Loucy (cell line): ENCODE measurements around the gene IQCK.

Experiments used
- H2AFZ ChIP-seq: fragments of 200-600 bp; sonication (generic); 2 replicates; pipeline ENCODE4 v1.6.0; 2016; ENCODE audit warnings: antibody characterized with exemption, mild to moderate bottlenecking, low read length, moderate library complexity
- H3F3A ChIP-seq: fragments of 200-600 bp; 2 replicates; pipeline ENCODE4 v1.6.0; 2016; ENCODE audit warnings: antibody characterized with exemption, low read depth, mild to moderate bottlenecking
- H3K27me3 ChIP-seq: fragments of 200-600 bp; sonication (generic); 2 replicates; pipeline ENCODE4 v1.6.1; 2014; ENCODE audit warnings: low read length, mild to moderate bottlenecking; ENCODE audit not compliant: insufficient read depth, poor library complexity, severe bottlenecking
- H3K36me3 ChIP-seq: fragments of 200-600 bp; sonication (generic); 2 replicates; pipeline ENCODE4 v1.6.1; 2016; ENCODE audit warnings: low read length; ENCODE audit not compliant: insufficient read depth
- H3K4me1 ChIP-seq: fragments of 200-600 bp; sonication (generic); 2 replicates; pipeline ENCODE4 v1.5.1; 2014; ENCODE audit warnings: low read length, mild to moderate bottlenecking; ENCODE audit not compliant: insufficient read depth, poor library complexity, severe bottlenecking
- H3K4me2 ChIP-seq: fragments of 200-600 bp; sonication (generic); 2 replicates; pipeline ENCODE4 v1.6.0; 2014; ENCODE audit warnings: antibody characterized with exemption, low read length, low read depth, mild to moderate bottlenecking; ENCODE audit not compliant: poor library complexity, severe bottlenecking
- H3K4me3 ChIP-seq: fragments of 200-600 bp; sonication (generic); 2 replicates; pipeline ENCODE4 v1.5.1; 2014; ENCODE audit warnings: low read length, mild to moderate bottlenecking, mixed read lengths; ENCODE audit not compliant: poor library complexity, severe bottlenecking
- H3K79me2 ChIP-seq: fragments of 200-600 bp; sonication (generic); 2 replicates; pipeline ENCODE4 v1.6.1; 2014; ENCODE audit warnings: low read length; ENCODE audit not compliant: insufficient read depth
- H3K9ac ChIP-seq: fragments of 200-600 bp; sonication (generic); 2 replicates; pipeline ENCODE4 v1.6.0; 2014; ENCODE audit warnings: mild to moderate bottlenecking, low read depth, low read length, moderate library complexity; ENCODE audit not compliant: poor library complexity, severe bottlenecking
- H3K9me2 ChIP-seq: fragments of 200-600 bp; sonication (generic); replicated peaks from 2 replicates; pipeline ENCODE4 v1.6.1; 2016; ENCODE audit warnings: low read depth, low read length, mixed read lengths
- H3K9me3 ChIP-seq: fragments of 200-600 bp; sonication (generic); 2 replicates; pipeline ENCODE4 v1.6.1; 2014; ENCODE audit warnings: mild to moderate bottlenecking, antibody characterized with exemption, low read length, low read depth; ENCODE audit not compliant: insufficient read depth
- H4K20me1 ChIP-seq: fragments of 200-600 bp; sonication (generic); 2 replicates; pipeline ENCODE4 v1.6.0; 2014; ENCODE audit warnings: antibody characterized with exemption, low read length, mild to moderate bottlenecking; ENCODE audit not compliant: insufficient read depth, poor library complexity, severe bottlenecking
- CTCF ChIP-seq: fragments of 200-600 bp; sonication (generic); conservative IDR thresholded peaks from 2 replicates; pipeline ENCODE4 v1.5.1; 2014; ENCODE audit warnings: mild to moderate bottlenecking, antibody characterized with exemption, low read length
- EZH2phosphoT487 ChIP-seq: fragments of 200-600 bp; IDR thresholded peaks from 2 replicates; pipeline ENCODE4 v1.6.1; 2018; ENCODE audit warnings: antibody characterized with exemption, mild to moderate bottlenecking, moderate library complexity, borderline replicate concordance

The IQCK gene

DNA sequence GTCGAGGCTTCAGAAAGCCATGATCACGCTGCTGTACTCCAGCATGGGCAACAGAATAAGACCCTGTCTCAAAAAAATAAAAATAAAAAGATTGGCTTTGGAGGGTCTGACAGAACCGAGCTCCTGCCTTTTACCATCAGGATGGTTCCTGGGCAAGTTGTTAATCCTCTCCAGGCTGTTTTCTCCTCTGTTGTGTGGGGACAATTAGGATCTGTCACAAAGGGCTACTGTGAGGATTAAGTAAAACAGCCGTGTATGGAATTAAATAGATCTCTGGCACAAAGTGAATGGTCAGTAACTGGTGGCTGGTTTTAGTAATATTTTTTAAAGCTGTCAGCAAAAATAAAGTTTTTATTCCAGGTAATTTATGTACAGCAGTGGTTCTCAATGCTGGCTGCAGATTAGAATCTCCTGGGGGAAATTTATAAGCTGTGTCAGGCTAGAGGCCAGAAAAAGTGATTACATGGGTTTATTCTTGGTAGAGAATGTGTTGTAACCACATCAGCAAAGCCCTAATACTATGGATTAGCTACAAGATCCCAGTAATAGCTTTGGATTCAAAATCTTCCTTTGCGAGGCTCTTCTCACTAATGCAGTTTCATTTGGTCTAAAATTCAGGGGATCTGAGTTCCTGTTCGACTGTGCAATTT lies 119.4 kb downstream of the IQCK start:
- Histone ChIP-seq H3K4me1 (no peaks in the 10 kb centered on the region), H3K9me2 (no peaks in the 10 kb centered on the region), H3K9me3 (no peaks in the 10 kb centered on the region), H3K36me3 (no peaks in the 10 kb centered on the region), H3K27me3 (no peaks in the 10 kb centered on the region), H3K4me3 (no peak overlapping the region), H3F3A (no peaks in the 10 kb centered on the region), H4K20me1 (no peaks in the 10 kb centered on the region), H3K9ac (no peak overlapping the region), H3K4me2 (no peak overlapping the region), H3K79me2 (no peaks in the 10 kb centered on the region), H2AFZ (no peak overlapping the region)
- no peak for TF ChIP-seq EZH2phosphoT487
- TF ChIP-seq CTCF = no peak

- Histone ChIP-seq H2AFZ (no peak overlapping the region), H4K20me1 (no peaks in the 10 kb centered on the region), H3K9me3 (no peaks in the 10 kb centered on the region), H3K9ac (no peak overlapping the region), H3K4me1 (no peaks in the 10 kb centered on the region), H3K79me2 (no peaks in the 10 kb centered on the region), H3F3A (no peaks in the 10 kb centered on the region), H3K4me2 (no peak overlapping the region), H3K36me3 (no peaks in the 10 kb centered on the region), H3K9me2 (no peaks in the 10 kb centered on the region), H3K27me3 (no peaks in the 10 kb centered on the region), H3K4me3 (no peak overlapping the region)
- no peak for TF ChIP-seq EZH2phosphoT487
- no peak for TF ChIP-seq CTCF
Measured at GRCh38 chr16:19837984-19838707, 120.1 kb downstream of the IQCK start.

DNA sequence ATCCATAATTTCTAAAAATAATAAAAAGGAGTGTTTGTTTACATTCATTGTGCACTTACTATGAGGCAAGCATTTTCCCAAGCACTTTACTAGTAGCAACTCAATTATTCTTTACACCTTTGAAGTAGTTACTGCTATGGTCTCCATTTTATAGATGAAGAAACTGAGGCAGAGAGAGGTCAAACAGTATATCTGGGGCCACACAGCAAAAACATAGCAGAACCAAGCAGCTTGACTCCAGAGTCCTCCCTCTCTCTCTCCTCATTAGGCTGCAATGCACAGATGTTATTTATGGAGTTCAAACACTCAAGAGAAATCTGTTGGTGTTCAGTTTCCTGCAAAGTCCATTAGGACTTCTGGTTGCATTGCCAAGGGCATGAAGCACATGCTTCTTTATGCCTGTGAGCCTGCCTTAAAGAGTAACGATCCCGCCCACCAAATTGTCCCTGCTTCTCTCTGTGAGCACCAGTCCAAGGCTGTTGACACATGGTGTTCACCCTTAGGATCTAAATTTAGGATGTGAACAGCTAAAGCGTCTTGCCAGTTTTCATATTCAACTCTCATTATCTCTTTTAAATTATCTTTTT lies 122.5 kb downstream of the IQCK start:
- no peaks in the 10 kb centered on the region for H3K79me2 ChIP-seq
- no peaks in the 10 kb centered on the region for H3K27me3 ChIP-seq
- H3K9ac ChIP-seq = no peak overlapping the region
- H3K36me3 ChIP-seq = no peaks in the 10 kb centered on the region
- H3K4me1 ChIP-seq = no peaks in the 10 kb centered on the region
- no peak overlapping the region for H3K4me3 ChIP-seq
- no peaks in the 10 kb centered on the region for H3K9me2 ChIP-seq
- no peak overlapping the region for H2AFZ ChIP-seq
- no peak overlapping the region for H3K4me2 ChIP-seq
- H4K20me1 ChIP-seq = no peaks in the 10 kb centered on the region
- H3K9me3 ChIP-seq = no peaks in the 10 kb centered on the region
- no peak for TF ChIP-seq EZH2phosphoT487
- H3F3A ChIP-seq = no peaks in the 10 kb centered on the region
